A204.1 (cell line): ENCODE data around the gene MORF4L1.
"Not testable (repeated sequence)": the region's sequence is repeated elsewhere in the genome, so short reads cannot be mapped to it uniquely, and the experiment has no call there.

Experiments used
- FAIRE-seq: peaks from 2 replicates; lab custom pipeline; 2012; peaks lifted over from hg19 to GRCh38; lab: Jason Lieb, UNC

The MORF4L1 gene

GRCh38 chr15:78872155-78872971 is at the start of gene MORF4L1:
TSS of gene MORF4L1 (plus strand) at chr15:78872890. CDS start at chr15:78873018, 128 bp downstream.
- FAIRE-seq: no peak

- no peak for FAIRE-seq
Measured at GRCh38 chr15:78828920-78829319, 43.8 kb upstream of the MORF4L1 start.

- FAIRE-seq: no peak
Measured at GRCh38 chr15:78830514-78831228, 42.0 kb upstream of the MORF4L1 start.

GRCh38 chr15:78831229-78832207 is 41.2 kb upstream of the MORF4L1 start:
- no peak for FAIRE-seq

GRCh38 chr15:78836333-78836732 is 36.4 kb upstream of the MORF4L1 start:
- FAIRE-seq: no peak

GRCh38 chr15:78837131-78837530 is 35.6 kb upstream of the MORF4L1 start:
- no peak for FAIRE-seq

GRCh38 chr15:78837543-78837942 is 35.1 kb upstream of the MORF4L1 start:
- FAIRE-seq: no peak

GRCh38 chr15:78838489-78838888 is 34.2 kb upstream of the MORF4L1 start:
- no peak for FAIRE-seq

- not testable (repeated sequence) for FAIRE-seq
Measured at GRCh38 chr15:78839151-78839550, 33.5 kb upstream of the MORF4L1 start.

- no peak for FAIRE-seq
Measured at GRCh38 chr15:78840661-78841375, 31.9 kb upstream of the MORF4L1 start.

- no peak for FAIRE-seq
Measured at GRCh38 chr15:78841376-78841706, 31.3 kb upstream of the MORF4L1 start.

- FAIRE-seq: no peak
Measured at GRCh38 chr15:78841891-78842290, 30.8 kb upstream of the MORF4L1 start.

- no peak for FAIRE-seq
Measured at GRCh38 chr15:78842519-78842918, 30.2 kb upstream of the MORF4L1 start.

GRCh38 chr15:78846906-78847305 is 25.8 kb upstream of the MORF4L1 start:
- not testable (repeated sequence) for FAIRE-seq

GRCh38 chr15:78847387-78847906 is 25.2 kb upstream of the MORF4L1 start:
- not testable (repeated sequence) for FAIRE-seq

GRCh38 chr15:78850352-78850751 is 22.3 kb upstream of the MORF4L1 start:
- FAIRE-seq: no peak

- FAIRE-seq: no peak
Measured at GRCh38 chr15:78850941-78851755, 21.5 kb upstream of the MORF4L1 start.

- no peak for FAIRE-seq
Measured at GRCh38 chr15:78853500-78853899, 19.2 kb upstream of the MORF4L1 start.

GRCh38 chr15:78854833-78855372 is 17.8 kb upstream of the MORF4L1 start:
- no peak for FAIRE-seq

GRCh38 chr15:78855746-78856145 is 16.9 kb upstream of the MORF4L1 start:
- no peak for FAIRE-seq
